Kidney (tissue), 14 donors: ENCODE measurements around the gene ERRFI1. TPM values are rescaled to one million over a fixed set of nuclear protein-coding genes. Genes with fewer than 3 reads are reported as not detected.

Source experiments
- DNase-seq, 5 donors: peaks; one replicate each; pipeline ENCODE4 v3.0.0-alpha.2; 2013 to 2020
- FAIRE-seq: peaks from 2 replicates; lab custom pipeline; 2012; peaks lifted over from hg19 to GRCh38; lab: Jason Lieb, UNC
- H3K27ac ChIP-seq, 2 donors: one replicate each; pipeline ENCODE4 v1.7.0; 2013; ENCODE audit warnings: low read depth in 2 of 2, low read length in 2 of 2, inconsistent platforms in 1 of 2
- H3K27me3 ChIP-seq: one replicate; pipeline ENCODE4 v1.7.1; 2013; ENCODE audit warnings: low read length, inconsistent platforms; ENCODE audit not compliant: control insufficient read depth, insufficient read depth
- H3K36me3 ChIP-seq, 3 donors: one replicate each; pipeline versions ENCODE4 v1.7.0 to v1.7.1; 2013; ENCODE audit warnings: low read length in 3 of 3, control low read depth in 1 of 3, inconsistent platforms in 1 of 3; ENCODE audit not compliant: insufficient read depth in 3 of 3, control insufficient read depth in 2 of 3
- H3K4me1 ChIP-seq, 3 donors: one replicate each; pipeline versions ENCODE4 v1.7.0 to v1.7.1; 2013; ENCODE audit warnings: low read length in 3 of 3, inconsistent platforms in 1 of 3, low read depth in 1 of 3; ENCODE audit not compliant: control insufficient read depth in 2 of 3, insufficient read depth in 2 of 3
- H3K4me3 ChIP-seq, 3 donors: one replicate each; pipeline versions ENCODE4 v1.7.0 to v1.8.1; 2013; ENCODE audit warnings: low read length in 3 of 3, control low read depth in 1 of 3, inconsistent platforms in 1 of 3
- H3K9ac ChIP-seq, 3 donors: one replicate each; pipeline versions ENCODE4 v1.7.0 to v1.7.1; 2013; ENCODE audit warnings: low read length in 3 of 3, control low read depth in 1 of 3, inconsistent platforms in 1 of 3
- H3K9me3 ChIP-seq, 3 donors: one replicate each; pipeline versions ENCODE4 v1.7.0 to v1.7.1; 2013; ENCODE audit warnings: low read length in 3 of 3, control low read depth in 1 of 3, inconsistent platforms in 1 of 3; ENCODE audit not compliant: control insufficient read depth in 2 of 3, insufficient read depth in 1 of 3
- intact Hi-C: fragments of 100-400 bp; cut with DNase I; formaldehyde crosslinking; loops from one replicate; pipeline ENCODE4 v1.11.1; 2022
- polyA plus RNA-seq: library from polyadenylated mRNA; stranded (reverse); fragments of 350-450 nt; fragmentation: Illumina TruSeq; extraction: RNeasy Lipid Tissue Mini Kit (QIAGEN cat#74804); gene quantifications from one replicate; pipeline ENCODE4 v1.2.3, GENCODE V29; 2014; ENCODE audit warnings: low read depth, low replicate concordance; ENCODE audit not compliant: insufficient read depth
- total RNA-seq: library from RNA; stranded (reverse); fragmentation: NEBNext Ultra II Directional; extraction: Animal tissue kit (Norgen Biotek cat#: 25700); gene quantifications from one replicate; pipeline ENCODE4 v1.2.1, GENCODE V29; 2021
- TF ChIP-seq, protein P1 (sequence below): IDR thresholded peaks from 3 replicates; pipeline ENCODE4 v1.5.1; 2012; ENCODE audit warnings: mild to moderate bottlenecking, moderate library complexity, borderline replicate concordance; ENCODE audit not compliant: insufficient read depth; ENCODE audit errors: extremely low read depth
- donor health status: control.
- donor health status: control.
- donor health status: control.
- donor health status: control.
- donor health status: control.
- donor health status: DM: yes; HTN: yes; CAD: no.
- donor health status: Normal renal cell carcinoma (clear cell type).

ERRFI1 gene
- total and polyA plus RNA-seq, 2 donors from 2014 or later = 25.0 to 71.3 TPM

DNA sequence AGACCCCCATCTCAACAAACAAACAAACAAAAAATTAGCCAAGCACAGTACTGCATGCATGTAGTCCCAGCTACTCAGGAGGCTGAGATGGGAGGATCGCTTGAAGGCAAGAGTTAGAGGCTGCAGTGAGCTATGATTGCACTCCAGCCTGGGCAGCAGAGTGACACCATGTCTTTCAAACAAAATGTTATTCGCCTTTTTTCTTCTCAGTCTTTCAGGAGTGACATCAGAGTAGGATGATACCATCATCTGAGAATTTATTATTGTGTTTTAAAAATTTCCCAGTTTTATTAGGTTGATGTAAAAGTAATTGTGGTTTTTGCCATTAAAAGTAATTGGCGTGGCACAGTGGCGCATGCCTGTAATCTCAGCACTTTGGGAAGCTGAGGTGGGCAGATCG is 53.8 kb downstream of the ERRFI1 start:
- H3K4me3 ChIP-seq = no peak overlapping the region
- FAIRE-seq (no peak), DNase-seq (no peak)
- no peaks in the 10 kb centered on the region for H3K9me3 ChIP-seq
- TF ChIP-seq, protein P1, sequence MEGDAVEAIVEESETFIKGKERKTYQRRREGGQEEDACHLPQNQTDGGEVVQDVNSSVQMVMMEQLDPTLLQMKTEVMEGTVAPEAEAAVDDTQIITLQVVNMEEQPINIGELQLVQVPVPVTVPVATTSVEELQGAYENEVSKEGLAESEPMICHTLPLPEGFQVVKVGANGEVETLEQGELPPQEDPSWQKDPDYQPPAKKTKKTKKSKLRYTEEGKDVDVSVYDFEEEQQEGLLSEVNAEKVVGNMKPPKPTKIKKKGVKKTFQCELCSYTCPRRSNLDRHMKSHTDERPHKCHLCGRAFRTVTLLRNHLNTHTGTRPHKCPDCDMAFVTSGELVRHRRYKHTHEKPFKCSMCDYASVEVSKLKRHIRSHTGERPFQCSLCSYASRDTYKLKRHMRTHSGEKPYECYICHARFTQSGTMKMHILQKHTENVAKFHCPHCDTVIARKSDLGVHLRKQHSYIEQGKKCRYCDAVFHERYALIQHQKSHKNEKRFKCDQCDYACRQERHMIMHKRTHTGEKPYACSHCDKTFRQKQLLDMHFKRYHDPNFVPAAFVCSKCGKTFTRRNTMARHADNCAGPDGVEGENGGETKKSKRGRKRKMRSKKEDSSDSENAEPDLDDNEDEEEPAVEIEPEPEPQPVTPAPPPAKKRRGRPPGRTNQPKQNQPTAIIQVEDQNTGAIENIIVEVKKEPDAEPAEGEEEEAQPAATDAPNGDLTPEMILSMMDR = no peak
- H3K27ac ChIP-seq = no peak overlapping the region
- peaks cover 0 to 2% (median 0%) of the 10 kb centered on the region in 3 donors for H3K4me1 ChIP-seq
- H3K9ac ChIP-seq = no peak overlapping the region
- no peaks in the 10 kb centered on the region for H3K27me3 ChIP-seq
- H3K36me3 ChIP-seq = peaks cover 9 to 38% (median 20%) of the 10 kb centered on the region in 3 donors
- intact Hi-C loops = no loop called here

DNA sequence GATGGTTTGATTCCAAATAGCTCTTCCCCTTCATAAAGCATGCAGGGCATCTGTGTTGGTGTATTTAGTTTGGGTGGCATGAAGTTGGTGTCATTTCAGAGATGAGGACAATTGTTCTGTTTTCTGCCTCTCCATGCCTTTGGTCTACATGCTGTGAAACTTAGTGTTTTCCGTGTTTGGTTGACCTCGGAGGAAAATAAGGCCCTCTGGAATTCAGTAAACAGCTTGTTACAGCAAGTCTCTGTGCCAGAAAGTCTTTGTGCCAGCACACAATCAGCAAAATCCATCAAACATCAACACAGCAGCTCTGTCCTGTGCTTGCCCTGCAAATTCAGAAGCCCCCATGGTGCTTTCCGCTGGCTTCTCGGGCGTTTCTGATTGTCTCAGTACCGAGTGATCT is 55.1 kb downstream of the ERRFI1 start:
- intact Hi-C loops = no loop called here
- FAIRE-seq (no peak), DNase-seq (no peak)
- no peaks in the 10 kb centered on the region for H3K9me3 ChIP-seq
- peak overlapping the region in 1 of 3 donors; percentile 34 for H3K9ac ChIP-seq
- H3K4me3 ChIP-seq = no peak overlapping the region
- peaks cover 10 to 40% (median 18%) of the 10 kb centered on the region in 3 donors for H3K36me3 ChIP-seq
- H3K4me1 ChIP-seq = peaks cover 0 to 3% (median 2%) of the 10 kb centered on the region in 3 donors
- H3K27me3 ChIP-seq = no peaks in the 10 kb centered on the region
- TF ChIP-seq, protein P1 = no peak
- H3K27ac ChIP-seq = peak overlapping the region in 1 of 2 donors; percentile 45

DNA sequence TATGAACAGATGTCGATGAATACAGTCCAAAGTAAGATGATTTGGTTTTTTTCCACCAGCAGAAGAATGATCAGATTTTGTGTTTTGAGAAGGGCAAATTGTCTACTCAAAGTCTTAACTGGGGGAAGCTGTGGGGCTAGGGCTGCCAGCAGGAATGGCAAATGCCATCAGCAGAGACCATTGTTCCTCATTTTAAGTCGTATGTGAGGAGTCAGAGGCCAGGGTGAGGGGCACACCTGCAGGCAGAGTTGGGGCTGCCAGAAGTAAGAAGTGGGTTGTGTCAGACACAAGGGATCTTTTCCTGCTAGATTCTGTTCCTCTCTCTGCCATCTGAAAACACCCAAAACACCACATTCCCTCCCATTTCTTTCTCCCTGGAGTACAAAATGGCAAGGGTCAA is 55.9 kb downstream of the ERRFI1 start:
- TF ChIP-seq, protein P1 = no peak

DNA sequence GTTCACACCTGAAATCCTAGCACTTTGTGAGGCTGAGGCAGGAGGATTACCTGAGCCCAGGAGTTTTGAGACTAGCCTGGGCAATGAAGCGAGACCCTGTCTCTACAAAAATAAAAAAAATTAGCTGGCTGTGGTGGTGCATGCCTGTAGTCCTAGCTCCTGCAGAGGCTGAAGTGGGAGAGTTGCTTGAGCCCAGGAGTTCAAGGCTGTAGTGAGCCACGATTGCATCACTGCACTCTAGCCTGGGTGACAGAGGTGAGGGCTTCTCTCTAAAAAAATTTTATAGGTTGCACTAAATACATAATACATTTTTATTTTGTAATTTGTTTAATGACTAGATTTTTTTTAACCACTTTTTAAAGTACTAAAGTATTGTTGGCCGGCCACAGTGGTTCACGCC is 58.5 kb downstream of the ERRFI1 start:
- Histone ChIP-seq H3K4me3 (no peak overlapping the region), H3K9me3 (no peaks in the 10 kb centered on the region), H3K27me3 (no peaks in the 10 kb centered on the region), H3K4me1 (peaks cover 0 to 3% (median 2%) of the 10 kb centered on the region in 3 donors), H3K27ac (no peak overlapping the region), H3K9ac (no peak overlapping the region), H3K36me3 (peaks cover 11 to 70% (median 28%) of the 10 kb centered on the region in 3 donors)
- DNase-seq (no peak), FAIRE-seq (no peak)
- intact Hi-C loops = no loop called here
- TF ChIP-seq, protein P1 = no peak

More for the DNA sequence above, 55.9 kb downstream of the ERRFI1 start:
- no peak for DNase-seq
- FAIRE-seq = no peak
- H3K4me3 ChIP-seq = no peak overlapping the region
- no peak overlapping the region for H3K9ac ChIP-seq
- H3K9me3 ChIP-seq = no peaks in the 10 kb centered on the region
- intact Hi-C loops = no loop called here
- H3K36me3 ChIP-seq = peaks cover 11 to 47% (median 21%) of the 10 kb centered on the region in 3 donors
- no peaks in the 10 kb centered on the region for H3K27me3 ChIP-seq
- H3K4me1 ChIP-seq = peaks cover 0 to 3% (median 2%) of the 10 kb centered on the region in 3 donors
- H3K27ac ChIP-seq = no peak overlapping the region
